ENCODE data around the gene SLC25A33.

SLC25A33 gene

GRCh38 chr1:9628541-9629444 lies 89.5 kb downstream of the SLC25A33 start:
- peak; percentile 49 to 51 for DNase-seq (ENCODE audit: low read depth in 1 of 2, low spot score in 1 of 2)
- Histone ChIP-seq H3K27me3 (ENCODE audit: insufficient read depth, poor library complexity, severe bottlenecking) (no peaks in the 10 kb centered on the region), H3K4me3 (replicated peaks; ENCODE audit: insufficient read depth, low read length) (no peak overlapping the region), H3K27ac (replicated peaks) (peak overlapping the region; percentile 89)
- TF ChIP-seq GABPA (IDR thresholded peaks at IDR 0.05; ENCODE audit: low read depth), result no peak
- no peak for TF ChIP-seq REST (IDR thresholded peaks at IDR 0.05; ENCODE audit: insufficient replicate concordance, low read depth)
- no peak for TF ChIP-seq POLR2AphosphoS5 (IDR thresholded peaks at IDR 0.05; ENCODE audit: low read depth)
- no peak for TF ChIP-seq SPI1 (IDR thresholded peaks at IDR 0.05; ENCODE audit: borderline replicate concordance, low read depth)
- TF ChIP-seq CTCF (IDR thresholded peaks at IDR 0.05; ENCODE audit: insufficient read depth, low read length), result no peak

- no peaks in the 10 kb centered on the region for H3K27me3 ChIP-seq (ENCODE audit: insufficient read depth, poor library complexity, severe bottlenecking)
- H3K4me3 ChIP-seq (replicated peaks; ENCODE audit: insufficient read depth, low read length), result peak overlapping the region; percentile 54
- peak; percentile 96 for DNase-seq (ENCODE audit: low read depth in 1 of 2, low spot score in 1 of 2)
- TF ChIP-seq CTCF (IDR thresholded peaks at IDR 0.05; ENCODE audit: insufficient read depth, low read length) (no peak), GABPA (IDR thresholded peaks at IDR 0.05; ENCODE audit: low read depth) (no peak), REST (IDR thresholded peaks at IDR 0.05; ENCODE audit: insufficient replicate concordance, low read depth) (no peak), SPI1 (IDR thresholded peaks at IDR 0.05; ENCODE audit: borderline replicate concordance, low read depth) (peak; percentile 100), POLR2AphosphoS5 (IDR thresholded peaks at IDR 0.05; ENCODE audit: low read depth) (peak; percentile 49)
- H3K27ac ChIP-seq (replicated peaks), result peak overlapping the region; percentile 89
These were observed 90.4 kb downstream of the SLC25A33 start for GRCh38 chr1:9629445-9630201.

GRCh38 chr1:9630331-9631111 lies 91.3 kb downstream of the SLC25A33 start:
- H3K27me3 ChIP-seq (ENCODE audit: insufficient read depth, poor library complexity, severe bottlenecking), result no peaks in the 10 kb centered on the region
- H3K4me3 ChIP-seq (replicated peaks; ENCODE audit: insufficient read depth, low read length), result peak overlapping the region; percentile 54
- TF ChIP-seq SPI1 (IDR thresholded peaks at IDR 0.05; ENCODE audit: borderline replicate concordance, low read depth), result no peak; the same call in 1 of the 2 replicates
- TF ChIP-seq POLR2AphosphoS5 (IDR thresholded peaks at IDR 0.05; ENCODE audit: low read depth), result no peak; the same call in 1 of the 2 replicates
- TF ChIP-seq REST (IDR thresholded peaks at IDR 0.05; ENCODE audit: insufficient replicate concordance, low read depth), result no peak
- TF ChIP-seq CTCF (IDR thresholded peaks at IDR 0.05; ENCODE audit: insufficient read depth, low read length), result no peak
- TF ChIP-seq GABPA (IDR thresholded peaks at IDR 0.05; ENCODE audit: low read depth), result no peak
- DNase-seq (ENCODE audit: low read depth in 1 of 2, low spot score in 1 of 2), result peak in 1 of 2 experiments; percentile 36
- H3K27ac ChIP-seq (replicated peaks), result peak overlapping the region; percentile 89
